Renal cortex interstitium (tissue), 11 donors: Measurements from ENCODE around the gene OR10A3. TPM values are rescaled to one million over a fixed set of nuclear protein-coding genes. Genes with fewer than 3 reads are reported as not detected.

ENCODE experiments used
- DNase-seq, 11 donors: peaks; one replicate each; pipeline ENCODE4 v3.0.0-alpha.2; 2013; ENCODE audit warnings: low read depth in 9 of 11, low spot score in 4 of 11; ENCODE audit errors: extremely low read depth in 1 of 11
- polyA plus RNA-seq, 3 donors: library from polyadenylated mRNA; unstranded; fragments of 120-200 nt; gene quantifications; one replicate each; pipeline ENCODE4 v1.2.1, GENCODE V29; 2013; ENCODE audit not compliant: insufficient read length in 3 of 3

OR10A3 gene
- polyA plus RNA-seq, 3 donors: 0.06 TPM; not detected in 2

DNA sequence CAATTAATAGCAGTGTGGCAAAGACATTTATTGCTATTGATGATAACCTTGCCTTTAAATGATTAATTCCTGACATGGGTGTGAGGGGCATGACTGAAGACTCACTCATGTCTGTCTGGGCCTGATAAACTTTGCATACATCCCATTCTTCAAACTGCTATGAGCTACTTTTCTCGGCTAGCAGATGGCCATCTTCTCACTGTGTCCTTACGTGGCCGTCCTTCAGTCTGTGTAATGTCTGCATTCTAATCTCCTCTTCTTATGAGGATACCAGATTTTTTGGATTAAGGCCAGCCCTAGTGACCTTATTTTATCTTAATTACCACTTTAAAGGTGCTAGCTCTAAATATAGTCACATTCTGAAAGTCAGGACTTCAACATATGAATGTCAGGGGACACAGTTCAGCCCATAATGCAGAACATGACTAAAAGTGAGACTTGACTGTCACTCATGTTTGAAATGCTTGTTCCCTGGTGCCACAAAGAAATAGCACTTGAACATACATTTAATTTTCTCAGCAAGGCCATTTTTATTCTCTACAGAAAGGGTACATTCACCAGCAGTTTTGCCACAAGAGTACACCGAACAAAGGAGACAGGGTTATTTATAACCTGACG lies 42.7 kb downstream of the OR10A3 start:
- DNase-seq: no peak

- no peak for DNase-seq
Measured at GRCh38 chr11:7896009-7896785, 45.3 kb downstream of the OR10A3 start.

DNA sequence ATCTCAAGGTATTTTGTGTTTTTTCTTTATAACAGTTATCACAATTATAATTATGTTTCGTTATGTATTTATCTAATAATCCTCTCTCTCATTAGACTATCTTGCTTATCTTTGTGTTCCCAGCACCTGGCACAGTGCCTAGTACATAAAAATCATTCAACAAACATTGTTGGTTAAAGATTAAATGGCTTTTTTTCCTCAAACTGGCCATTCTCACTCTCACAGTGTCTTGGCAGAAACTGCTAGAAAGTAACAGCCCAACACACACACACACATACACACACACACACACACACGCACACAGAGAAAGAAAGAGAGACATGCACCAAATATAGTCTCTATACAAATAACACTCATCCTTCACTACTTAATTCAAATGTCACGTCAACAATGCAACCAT lies 47.3 kb downstream of the OR10A3 start:
- no peak for DNase-seq

DNA sequence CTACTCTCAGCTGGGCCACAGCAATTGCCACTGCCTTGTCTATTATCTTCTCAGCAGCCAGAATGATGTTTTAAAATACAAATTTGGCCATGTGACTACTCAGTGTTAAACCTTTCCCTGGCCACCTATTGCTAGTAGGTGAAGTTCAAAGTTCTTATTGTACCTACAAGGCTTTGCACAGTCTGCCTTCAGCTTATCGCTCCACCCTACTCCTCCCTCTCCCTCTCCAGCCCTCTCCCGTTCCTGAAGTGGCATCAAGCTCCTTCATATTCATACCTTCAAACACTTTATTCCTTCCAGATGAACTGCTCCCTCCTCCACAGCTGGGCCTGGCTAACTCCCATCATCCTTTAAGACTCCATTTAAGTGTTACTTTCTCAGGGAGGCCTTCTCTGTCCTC lies 47.7 kb downstream of the OR10A3 start:
- DNase-seq: no peak

- DNase-seq: peak in 7 of 11 donors; percentile 23 to 57 (median 29)
Measured at GRCh38 chr11:7892840-7893254, 48.7 kb downstream of the OR10A3 start.

DNA sequence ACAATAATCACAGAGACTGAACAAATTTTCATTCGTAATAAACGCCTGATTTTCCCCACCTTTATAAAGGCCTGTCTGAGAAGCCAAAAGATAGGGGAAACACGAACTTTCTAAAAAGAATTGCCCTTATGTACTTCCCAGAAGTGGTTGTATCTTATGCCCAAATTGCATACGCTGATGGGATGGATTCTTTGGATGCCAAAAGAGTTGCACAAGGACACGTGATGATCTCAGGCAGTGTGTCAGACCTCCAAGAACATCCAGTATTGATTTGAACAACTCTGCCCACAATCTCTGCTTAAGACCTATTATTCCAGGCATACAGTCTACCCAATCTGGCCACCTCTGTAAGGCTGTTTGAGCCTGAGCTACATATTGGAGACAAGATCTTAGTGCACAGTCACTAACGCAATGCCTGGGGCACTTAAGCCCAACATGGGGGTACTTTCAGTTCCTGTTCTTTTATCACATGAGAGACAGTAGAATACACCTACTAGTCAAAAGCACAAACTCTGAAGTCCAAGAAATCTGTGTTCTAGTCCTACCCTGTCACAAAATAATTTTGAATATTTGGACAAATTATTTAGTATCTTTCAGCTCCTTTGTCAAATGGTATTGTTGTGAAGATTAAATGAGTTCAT lies 49.3 kb downstream of the OR10A3 start:
- DNase-seq: no peak

DNA sequence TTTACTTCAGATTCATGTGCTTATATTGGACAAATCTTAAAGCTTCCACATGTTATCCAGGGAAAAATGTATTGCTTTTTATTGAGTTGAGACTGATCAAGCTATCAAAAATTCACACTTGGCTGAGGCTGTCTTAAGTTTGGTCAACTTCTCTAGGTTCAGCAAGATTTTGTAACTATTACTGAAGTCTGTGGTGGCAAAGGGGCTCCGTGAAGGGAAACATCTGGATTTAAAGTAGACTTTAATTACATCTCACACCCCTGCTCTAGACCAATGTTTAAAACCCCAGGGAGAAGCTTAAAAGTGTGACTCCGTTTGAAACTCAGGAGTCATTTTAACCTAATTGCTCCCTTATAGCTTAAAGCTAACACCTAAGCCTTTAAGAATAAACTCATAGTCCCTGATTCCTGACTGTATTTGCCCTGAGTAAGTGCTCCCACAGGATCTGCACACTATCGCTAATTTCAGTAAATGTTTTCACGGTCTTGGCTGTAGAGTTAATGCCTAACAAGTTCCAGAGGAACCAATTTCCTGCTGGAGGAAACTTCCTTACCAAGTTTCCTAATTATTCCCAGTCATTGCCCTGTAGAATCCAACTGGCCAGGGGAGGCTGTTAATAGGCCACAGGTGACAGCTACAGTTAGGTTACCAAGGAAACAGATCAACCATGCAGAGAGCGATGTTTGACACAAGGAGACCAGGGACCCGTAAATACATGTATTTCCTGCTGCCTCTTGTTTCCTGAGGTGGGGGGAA lies 50.9 kb downstream of the OR10A3 start:
- peak in 10 of 11 donors; percentile 23 to 74 (median 46) for DNase-seq

DNA sequence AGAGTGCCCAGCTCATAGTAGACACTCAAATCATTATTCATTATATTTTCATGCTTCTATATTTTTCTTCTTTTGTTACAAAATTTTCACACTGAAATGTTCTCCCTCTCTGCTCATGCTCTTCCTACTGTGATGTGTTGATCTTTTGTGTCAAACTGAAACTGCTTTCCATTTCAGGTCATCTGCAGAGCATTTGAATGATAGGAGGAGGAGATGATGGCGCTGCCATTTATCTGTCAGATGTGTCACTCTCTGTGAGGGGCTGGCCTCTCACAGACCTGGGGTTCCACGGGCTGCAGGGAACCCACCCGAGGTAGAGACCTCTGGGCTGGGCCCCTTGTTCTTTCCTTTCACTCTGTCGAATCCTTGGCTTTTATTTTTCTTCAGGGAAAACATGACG lies 51.5 kb downstream of the OR10A3 start:
- DNase-seq: no peak

Other genes with a start within 250 kb of the OR10A3 start
- 1 to 10 TPM; 2.1 to 6.2 (median 3.5) TPM for gene OVCH2, start 235.2 kb downstream of the OR10A3 start, polyA plus RNA-seq
- not detected for gene OR5P2, start 144.8 kb downstream of the OR10A3 start, polyA plus RNA-seq
- not detected for gene OR5P3, start 110.9 kb downstream of the OR10A3 start, polyA plus RNA-seq
- gene OR10A6, start 10.4 kb downstream of the OR10A3 start, polyA plus RNA-seq: under 1 TPM in 2 of 3 donors, not detected in 1; 0.08 to 0.20 TPM
- gene NLRP10, start 23.7 kb upstream of the OR10A3 start, polyA plus RNA-seq: under 1 TPM in 1 of 3 donors, not detected in 2; 0.11 TPM
- 100 to 1,000 TPM; 305 to 361 (median 325) TPM for gene EIF3F, start 45.6 kb upstream of the OR10A3 start, polyA plus RNA-seq
- gene TUB, start 139.5 kb upstream of the OR10A3 start, polyA plus RNA-seq: 10 to 100 TPM; 23.7 to 27.0 (median 24.5) TPM
- gene RIC3, start 227.3 kb upstream of the OR10A3 start, polyA plus RNA-seq: 10 to 100 TPM; 10.2 to 23.0 (median 12.1) TPM